Measurements from ENCODE around the gene VPS4B. TPM values are rescaled to one million over a fixed set of nuclear protein-coding genes. Genes with fewer than 3 reads are reported as not detected.

The VPS4B gene
- total and polyA plus RNA-seq, 2 experiments from 2014 or later: 45.5 to 49.2 TPM

- WGBS, 2 experiments (ENCODE audit: low coverage in 1 of 2, low lambda C conversion rate in 2 of 2, missing lambda C conversion rate in 2 of 2): 96 to 100% methylated on average over 3 of the region's 3 CpGs
- Histone ChIP-seq H3K79me2 (ENCODE audit: insufficient read depth) (peaks cover 72% of the 10 kb centered on the region), H3K9me3 (ENCODE audit: low read depth) (no peaks in the 10 kb centered on the region), H3K4me1 (ENCODE audit: insufficient read depth) (peaks cover 9% of the 10 kb centered on the region), H4K20me1 (ENCODE audit: insufficient read depth) (no peaks in the 10 kb centered on the region), H3K27me3 (replicated peaks; ENCODE audit: insufficient read depth) (no peaks in the 10 kb centered on the region), H2AFZ (no peak overlapping the region), H3F3A (ENCODE audit: insufficient read depth) (peaks cover 9% of the 10 kb centered on the region), H3K4me3 (no peak overlapping the region), H3K9me2 (ENCODE audit: insufficient read depth) (no peaks in the 10 kb centered on the region), H3K4me2 (ENCODE audit: unreplicated experiment) (no peak overlapping the region), H3K27ac (no peak overlapping the region), H3K9ac (no peak overlapping the region), H3K36me3 (ENCODE audit: low read depth) (peaks cover 75% of the 10 kb centered on the region)
- in situ Hi-C loops (cut with MboI): no loop called here
- no peak for TF ChIP-seq EZH2 (IDR thresholded peaks at IDR 0.05; ENCODE audit: insufficient read depth, poor library complexity, severe bottlenecking)
- TF ChIP-seq EZH2phosphoT487 (IDR thresholded peaks at IDR 0.05; ENCODE audit: insufficient read depth, low read depth): no peak
- no peak for DNase-seq
Measured at GRCh38 chr18:63405986-63406385, 16.3 kb downstream of the VPS4B start.

DNA sequence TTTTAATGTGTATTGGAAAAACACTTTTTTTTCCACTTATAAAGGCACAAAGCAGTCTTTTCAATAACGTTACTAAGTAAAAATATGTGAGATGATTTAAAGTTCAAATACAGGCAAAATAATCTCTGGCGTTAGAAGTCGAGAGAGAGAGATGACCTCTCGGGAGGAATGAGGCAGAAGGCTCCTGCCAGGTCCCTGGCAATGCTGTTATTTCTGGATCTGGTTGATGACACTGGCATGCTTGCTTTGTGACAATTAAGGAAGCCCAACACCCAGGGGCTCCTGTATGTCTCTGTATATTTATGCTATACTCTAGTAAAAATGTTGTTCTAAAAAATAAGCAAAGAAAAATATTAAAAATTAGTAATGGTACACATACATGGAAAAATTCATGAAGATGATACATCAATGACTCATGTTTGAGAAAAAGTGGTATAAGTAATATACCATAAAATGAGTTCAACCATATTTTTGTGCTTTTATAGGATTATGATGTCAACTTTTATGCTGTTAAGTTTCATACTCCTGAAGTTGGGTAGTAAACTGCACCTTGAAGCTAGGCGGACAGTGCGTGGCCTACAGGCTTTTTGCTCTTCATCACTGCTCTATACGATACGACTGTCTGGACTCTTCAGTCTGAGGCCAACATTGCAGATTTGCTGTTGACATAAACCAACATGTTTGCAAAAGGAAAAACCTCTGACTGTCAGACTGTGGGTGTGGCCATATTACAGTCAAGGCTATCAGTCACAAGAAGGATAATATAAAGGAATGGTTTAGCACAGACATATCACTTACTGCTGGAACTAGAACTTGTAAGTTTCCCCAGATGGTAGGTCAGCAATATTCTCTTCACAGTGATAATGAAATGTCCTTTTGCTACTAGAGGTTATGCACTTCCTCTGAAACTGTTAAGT, 19.8 kb downstream of the VPS4B start:
- no peak overlapping the region for H3K27ac ChIP-seq
- H2AFZ ChIP-seq: no peak overlapping the region
- H3K79me2 ChIP-seq (ENCODE audit: insufficient read depth): peaks cover 42% of the 10 kb centered on the region
- H3F3A ChIP-seq (ENCODE audit: insufficient read depth): no peaks in the 10 kb centered on the region
- H3K9me3 ChIP-seq (ENCODE audit: low read depth): no peaks in the 10 kb centered on the region
- no peak overlapping the region for H3K4me2 ChIP-seq (ENCODE audit: unreplicated experiment)
- H3K4me1 ChIP-seq (ENCODE audit: insufficient read depth): no peaks in the 10 kb centered on the region
- TF ChIP-seq EZH2phosphoT487 (IDR thresholded peaks at IDR 0.05; ENCODE audit: insufficient read depth, low read depth) (no peak), EZH2 (IDR thresholded peaks at IDR 0.05; ENCODE audit: insufficient read depth, poor library complexity, severe bottlenecking) (no peak)
- H3K9ac ChIP-seq: no peak overlapping the region
- 97 to 98% methylated on average over 8 of the region's 8 CpGs for WGBS, 2 experiments (ENCODE audit: low coverage in 1 of 2, low lambda C conversion rate in 2 of 2, missing lambda C conversion rate in 2 of 2)
- no peaks in the 10 kb centered on the region for H4K20me1 ChIP-seq (ENCODE audit: insufficient read depth)
- H3K4me3 ChIP-seq: no peak overlapping the region
- in situ Hi-C loops (cut with MboI): no loop called here
- DNase-seq: no peak
- H3K36me3 ChIP-seq (ENCODE audit: low read depth): peaks cover 84% of the 10 kb centered on the region
- no peaks in the 10 kb centered on the region for H3K27me3 ChIP-seq (replicated peaks; ENCODE audit: insufficient read depth)
- no peaks in the 10 kb centered on the region for H3K9me2 ChIP-seq (ENCODE audit: insufficient read depth)

- H3F3A ChIP-seq (ENCODE audit: insufficient read depth): no peaks in the 10 kb centered on the region
- no peak overlapping the region for H3K4me3 ChIP-seq
- no peak overlapping the region for H3K9ac ChIP-seq
- no peak overlapping the region for H3K27ac ChIP-seq
- H3K27me3 ChIP-seq (replicated peaks; ENCODE audit: insufficient read depth): no peaks in the 10 kb centered on the region
- no peaks in the 10 kb centered on the region for H3K9me2 ChIP-seq (ENCODE audit: insufficient read depth)
- H3K79me2 ChIP-seq (ENCODE audit: insufficient read depth): peaks cover 10% of the 10 kb centered on the region
- no peaks in the 10 kb centered on the region for H3K4me1 ChIP-seq (ENCODE audit: insufficient read depth)
- in situ Hi-C loops (cut with MboI): no loop called here
- WGBS, 2 experiments (ENCODE audit: low coverage in 1 of 2, low lambda C conversion rate in 2 of 2, missing lambda C conversion rate in 2 of 2): 97 to 99% methylated on average over 3 of the region's 3 CpGs
- TF ChIP-seq EZH2 (IDR thresholded peaks at IDR 0.05; ENCODE audit: insufficient read depth, poor library complexity, severe bottlenecking) (no peak), EZH2phosphoT487 (IDR thresholded peaks at IDR 0.05; ENCODE audit: insufficient read depth, low read depth) (no peak)
- DNase-seq: no peak
- H3K36me3 ChIP-seq (ENCODE audit: low read depth): peaks cover 94% of the 10 kb centered on the region
- H2AFZ ChIP-seq: no peak overlapping the region
- no peaks in the 10 kb centered on the region for H4K20me1 ChIP-seq (ENCODE audit: insufficient read depth)
- no peaks in the 10 kb centered on the region for H3K9me3 ChIP-seq (ENCODE audit: low read depth)
- H3K4me2 ChIP-seq (ENCODE audit: unreplicated experiment): no peak overlapping the region
Measured at GRCh38 chr18:63399300-63399699, 23.0 kb downstream of the VPS4B start.

GRCh38 chr18:63397349-63397748, 24.9 kb downstream of the VPS4B start:
- no peak overlapping the region for H2AFZ ChIP-seq
- H3K9me2 ChIP-seq (ENCODE audit: insufficient read depth): no peaks in the 10 kb centered on the region
- 50 to 56% methylated on average over 1 of the region's 1 CpG for WGBS, 2 experiments (ENCODE audit: low coverage in 1 of 2, low lambda C conversion rate in 2 of 2, missing lambda C conversion rate in 2 of 2)
- no peaks in the 10 kb centered on the region for H4K20me1 ChIP-seq (ENCODE audit: insufficient read depth)
- no peaks in the 10 kb centered on the region for H3K4me1 ChIP-seq (ENCODE audit: insufficient read depth)
- H3K36me3 ChIP-seq (ENCODE audit: low read depth): peaks cover 84% of the 10 kb centered on the region
- no peak overlapping the region for H3K27ac ChIP-seq
- no peak for DNase-seq
- H3K27me3 ChIP-seq (replicated peaks; ENCODE audit: insufficient read depth): no peaks in the 10 kb centered on the region
- H3K4me3 ChIP-seq: no peak overlapping the region
- no peak for TF ChIP-seq EZH2 (IDR thresholded peaks at IDR 0.05; ENCODE audit: insufficient read depth, poor library complexity, severe bottlenecking)
- TF ChIP-seq EZH2phosphoT487 (IDR thresholded peaks at IDR 0.05; ENCODE audit: insufficient read depth, low read depth): no peak
- H3K9ac ChIP-seq: no peak overlapping the region
- H3K79me2 ChIP-seq (ENCODE audit: insufficient read depth): peaks cover 7% of the 10 kb centered on the region; the same call in 1 of the 2 replicates
- no peak overlapping the region for H3K4me2 ChIP-seq (ENCODE audit: unreplicated experiment)
- no peaks in the 10 kb centered on the region for H3F3A ChIP-seq (ENCODE audit: insufficient read depth)
- no peaks in the 10 kb centered on the region for H3K9me3 ChIP-seq (ENCODE audit: low read depth)
- in situ Hi-C loops (cut with MboI): no loop called here
